ENCODE results near the gene MZF1.

DNA sequence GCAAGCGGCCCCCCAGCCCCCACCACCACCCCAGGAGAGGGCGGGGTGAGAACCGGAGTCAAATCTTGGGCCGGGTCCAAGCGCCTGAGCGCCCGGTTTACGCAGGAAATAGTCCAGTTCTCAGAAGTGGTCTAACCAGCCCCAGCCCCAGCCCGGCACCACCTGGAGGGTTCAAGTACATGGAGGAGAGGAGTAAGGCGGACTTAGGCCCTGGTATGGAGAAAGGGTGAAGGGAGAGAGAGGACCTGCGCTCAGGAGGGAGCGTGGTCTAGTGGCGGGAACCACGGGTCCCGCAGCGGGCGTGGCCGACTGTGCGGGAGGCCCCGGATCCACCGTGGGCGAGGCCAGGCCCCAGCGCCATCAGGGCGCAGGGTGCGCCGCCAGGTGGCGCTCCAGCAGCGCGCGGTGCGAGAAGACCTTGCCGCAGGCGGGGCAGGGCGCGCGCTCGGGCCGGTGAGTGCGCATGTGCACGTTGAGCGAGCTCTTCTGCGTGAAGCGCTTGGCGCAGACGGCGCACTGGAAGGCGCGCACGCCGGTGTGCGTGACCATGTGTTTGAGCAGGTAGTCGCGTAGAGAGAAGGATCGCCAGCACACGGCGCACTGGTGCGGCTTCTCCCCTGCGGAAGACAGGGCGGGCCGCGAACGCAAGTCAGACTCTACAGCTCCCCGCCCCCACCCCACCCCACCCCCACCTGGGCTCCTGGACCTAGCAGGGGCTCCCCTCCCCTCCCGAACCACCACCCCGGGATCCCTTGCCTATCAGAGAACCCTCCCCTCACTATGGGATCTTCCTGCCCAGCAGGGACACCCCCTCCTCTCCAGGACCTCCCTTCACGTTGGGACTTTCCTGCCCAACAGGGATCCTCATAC, 59.2 kb downstream of the MZF1 start:
- TF ChIP-seq, protein P1, sequence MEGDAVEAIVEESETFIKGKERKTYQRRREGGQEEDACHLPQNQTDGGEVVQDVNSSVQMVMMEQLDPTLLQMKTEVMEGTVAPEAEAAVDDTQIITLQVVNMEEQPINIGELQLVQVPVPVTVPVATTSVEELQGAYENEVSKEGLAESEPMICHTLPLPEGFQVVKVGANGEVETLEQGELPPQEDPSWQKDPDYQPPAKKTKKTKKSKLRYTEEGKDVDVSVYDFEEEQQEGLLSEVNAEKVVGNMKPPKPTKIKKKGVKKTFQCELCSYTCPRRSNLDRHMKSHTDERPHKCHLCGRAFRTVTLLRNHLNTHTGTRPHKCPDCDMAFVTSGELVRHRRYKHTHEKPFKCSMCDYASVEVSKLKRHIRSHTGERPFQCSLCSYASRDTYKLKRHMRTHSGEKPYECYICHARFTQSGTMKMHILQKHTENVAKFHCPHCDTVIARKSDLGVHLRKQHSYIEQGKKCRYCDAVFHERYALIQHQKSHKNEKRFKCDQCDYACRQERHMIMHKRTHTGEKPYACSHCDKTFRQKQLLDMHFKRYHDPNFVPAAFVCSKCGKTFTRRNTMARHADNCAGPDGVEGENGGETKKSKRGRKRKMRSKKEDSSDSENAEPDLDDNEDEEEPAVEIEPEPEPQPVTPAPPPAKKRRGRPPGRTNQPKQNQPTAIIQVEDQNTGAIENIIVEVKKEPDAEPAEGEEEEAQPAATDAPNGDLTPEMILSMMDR (IDR thresholded peaks at IDR 0.05): peak; percentile 78 to 97 (median 89)
- TF ChIP-seq POLR2A (IDR thresholded peaks at IDR 0.05): no peak
